ENCODE results near the gene ZDHHC1.

DNA sequence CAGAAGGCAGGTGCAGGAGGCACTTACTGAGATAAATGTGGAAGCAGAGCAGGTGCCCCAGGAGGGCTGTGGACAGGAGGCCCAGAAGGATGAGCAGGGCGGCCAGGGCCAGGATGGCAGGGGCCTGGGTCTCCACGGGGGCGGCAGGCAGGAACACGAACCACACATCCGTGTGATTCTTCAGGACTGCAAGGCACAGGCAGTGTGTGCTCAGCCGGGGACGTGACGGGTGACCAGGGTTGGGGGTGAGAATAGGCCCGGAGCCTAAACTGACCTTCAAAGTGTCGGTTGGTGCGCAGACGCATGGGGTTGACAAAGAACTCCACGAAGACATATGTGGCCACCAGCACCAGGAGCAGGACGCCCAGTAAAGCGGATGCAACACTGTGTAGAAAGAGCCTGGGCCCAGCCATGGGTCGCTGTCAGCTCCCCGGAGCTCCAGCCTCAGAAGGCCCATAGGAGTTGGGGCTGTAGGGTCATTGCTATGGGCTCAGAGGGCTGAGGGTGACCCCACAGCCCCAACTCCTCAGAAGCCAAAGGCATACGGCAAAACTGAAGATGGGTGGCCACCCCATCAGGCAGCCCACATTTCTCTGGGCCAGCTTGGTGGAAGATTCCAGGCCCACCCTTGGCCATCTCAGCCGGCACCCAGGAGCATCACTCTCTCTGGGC lies 17.6 kb downstream of the ZDHHC1 start:
- TF ChIP-seq, protein P1, sequence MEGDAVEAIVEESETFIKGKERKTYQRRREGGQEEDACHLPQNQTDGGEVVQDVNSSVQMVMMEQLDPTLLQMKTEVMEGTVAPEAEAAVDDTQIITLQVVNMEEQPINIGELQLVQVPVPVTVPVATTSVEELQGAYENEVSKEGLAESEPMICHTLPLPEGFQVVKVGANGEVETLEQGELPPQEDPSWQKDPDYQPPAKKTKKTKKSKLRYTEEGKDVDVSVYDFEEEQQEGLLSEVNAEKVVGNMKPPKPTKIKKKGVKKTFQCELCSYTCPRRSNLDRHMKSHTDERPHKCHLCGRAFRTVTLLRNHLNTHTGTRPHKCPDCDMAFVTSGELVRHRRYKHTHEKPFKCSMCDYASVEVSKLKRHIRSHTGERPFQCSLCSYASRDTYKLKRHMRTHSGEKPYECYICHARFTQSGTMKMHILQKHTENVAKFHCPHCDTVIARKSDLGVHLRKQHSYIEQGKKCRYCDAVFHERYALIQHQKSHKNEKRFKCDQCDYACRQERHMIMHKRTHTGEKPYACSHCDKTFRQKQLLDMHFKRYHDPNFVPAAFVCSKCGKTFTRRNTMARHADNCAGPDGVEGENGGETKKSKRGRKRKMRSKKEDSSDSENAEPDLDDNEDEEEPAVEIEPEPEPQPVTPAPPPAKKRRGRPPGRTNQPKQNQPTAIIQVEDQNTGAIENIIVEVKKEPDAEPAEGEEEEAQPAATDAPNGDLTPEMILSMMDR (IDR thresholded peaks at IDR 0.05; ENCODE audit: low read depth, low read length, missing input control), result no peak
- TF ChIP-seq, protein P2, sequence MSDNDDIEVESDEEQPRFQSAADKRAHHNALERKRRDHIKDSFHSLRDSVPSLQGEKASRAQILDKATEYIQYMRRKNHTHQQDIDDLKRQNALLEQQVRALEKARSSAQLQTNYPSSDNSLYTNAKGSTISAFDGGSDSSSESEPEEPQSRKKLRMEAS (IDR thresholded peaks at IDR 0.05), result no peak
- TF ChIP-seq RAD21 (IDR thresholded peaks at IDR 0.05), result no peak
- TF ChIP-seq TAF1 (conservative IDR thresholded peaks at IDR 0.05), result no peak
- no peak for TF ChIP-seq GABPA (IDR thresholded peaks at IDR 0.05 in 1 of 2, conservative IDR thresholded peaks at IDR 0.05 in 1 of 2)
- TF ChIP-seq, protein P3, sequence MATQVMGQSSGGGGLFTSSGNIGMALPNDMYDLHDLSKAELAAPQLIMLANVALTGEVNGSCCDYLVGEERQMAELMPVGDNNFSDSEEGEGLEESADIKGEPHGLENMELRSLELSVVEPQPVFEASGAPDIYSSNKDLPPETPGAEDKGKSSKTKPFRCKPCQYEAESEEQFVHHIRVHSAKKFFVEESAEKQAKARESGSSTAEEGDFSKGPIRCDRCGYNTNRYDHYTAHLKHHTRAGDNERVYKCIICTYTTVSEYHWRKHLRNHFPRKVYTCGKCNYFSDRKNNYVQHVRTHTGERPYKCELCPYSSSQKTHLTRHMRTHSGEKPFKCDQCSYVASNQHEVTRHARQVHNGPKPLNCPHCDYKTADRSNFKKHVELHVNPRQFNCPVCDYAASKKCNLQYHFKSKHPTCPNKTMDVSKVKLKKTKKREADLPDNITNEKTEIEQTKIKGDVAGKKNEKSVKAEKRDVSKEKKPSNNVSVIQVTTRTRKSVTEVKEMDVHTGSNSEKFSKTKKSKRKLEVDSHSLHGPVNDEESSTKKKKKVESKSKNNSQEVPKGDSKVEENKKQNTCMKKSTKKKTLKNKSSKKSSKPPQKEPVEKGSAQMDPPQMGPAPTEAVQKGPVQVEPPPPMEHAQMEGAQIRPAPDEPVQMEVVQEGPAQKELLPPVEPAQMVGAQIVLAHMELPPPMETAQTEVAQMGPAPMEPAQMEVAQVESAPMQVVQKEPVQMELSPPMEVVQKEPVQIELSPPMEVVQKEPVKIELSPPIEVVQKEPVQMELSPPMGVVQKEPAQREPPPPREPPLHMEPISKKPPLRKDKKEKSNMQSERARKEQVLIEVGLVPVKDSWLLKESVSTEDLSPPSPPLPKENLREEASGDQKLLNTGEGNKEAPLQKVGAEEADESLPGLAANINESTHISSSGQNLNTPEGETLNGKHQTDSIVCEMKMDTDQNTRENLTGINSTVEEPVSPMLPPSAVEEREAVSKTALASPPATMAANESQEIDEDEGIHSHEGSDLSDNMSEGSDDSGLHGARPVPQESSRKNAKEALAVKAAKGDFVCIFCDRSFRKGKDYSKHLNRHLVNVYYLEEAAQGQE (IDR thresholded peaks at IDR 0.05), result no peak
- no peak for TF ChIP-seq SP1 (IDR thresholded peaks at IDR 0.05)
- TF ChIP-seq RXRA (IDR thresholded peaks at IDR 0.05), result no peak
- no peak for TF ChIP-seq YY1 (IDR thresholded peaks at IDR 0.05)
- TF ChIP-seq, protein P4, sequence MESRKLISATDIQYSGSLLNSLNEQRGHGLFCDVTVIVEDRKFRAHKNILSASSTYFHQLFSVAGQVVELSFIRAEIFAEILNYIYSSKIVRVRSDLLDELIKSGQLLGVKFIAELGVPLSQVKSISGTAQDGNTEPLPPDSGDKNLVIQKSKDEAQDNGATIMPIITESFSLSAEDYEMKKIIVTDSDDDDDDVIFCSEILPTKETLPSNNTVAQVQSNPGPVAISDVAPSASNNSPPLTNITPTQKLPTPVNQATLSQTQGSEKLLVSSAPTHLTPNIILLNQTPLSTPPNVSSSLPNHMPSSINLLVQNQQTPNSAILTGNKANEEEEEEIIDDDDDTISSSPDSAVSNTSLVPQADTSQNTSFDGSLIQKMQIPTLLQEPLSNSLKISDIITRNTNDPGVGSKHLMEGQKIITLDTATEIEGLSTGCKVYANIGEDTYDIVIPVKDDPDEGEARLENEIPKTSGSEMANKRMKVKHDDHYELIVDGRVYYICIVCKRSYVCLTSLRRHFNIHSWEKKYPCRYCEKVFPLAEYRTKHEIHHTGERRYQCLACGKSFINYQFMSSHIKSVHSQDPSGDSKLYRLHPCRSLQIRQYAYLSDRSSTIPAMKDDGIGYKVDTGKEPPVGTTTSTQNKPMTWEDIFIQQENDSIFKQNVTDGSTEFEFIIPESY (IDR thresholded peaks at IDR 0.05), result no peak
- no peak for TF ChIP-seq NR2F2 (IDR thresholded peaks at IDR 0.05)
